Fibroblast of skin of left biceps (primary cell): Measurements from ENCODE around the gene OR6F1.
"Not testable (repeated sequence)": the region's sequence is repeated elsewhere in the genome, so short reads cannot be mapped to it uniquely, and the experiment has no call there.

Source experiments
- DNase-seq, 2 experiments: peaks; one replicate each; pipeline ENCODE4 v3.0.0-alpha.2; 2013; ENCODE audit warnings: low read depth in 2 of 2

Gene OR6F1

DNA sequence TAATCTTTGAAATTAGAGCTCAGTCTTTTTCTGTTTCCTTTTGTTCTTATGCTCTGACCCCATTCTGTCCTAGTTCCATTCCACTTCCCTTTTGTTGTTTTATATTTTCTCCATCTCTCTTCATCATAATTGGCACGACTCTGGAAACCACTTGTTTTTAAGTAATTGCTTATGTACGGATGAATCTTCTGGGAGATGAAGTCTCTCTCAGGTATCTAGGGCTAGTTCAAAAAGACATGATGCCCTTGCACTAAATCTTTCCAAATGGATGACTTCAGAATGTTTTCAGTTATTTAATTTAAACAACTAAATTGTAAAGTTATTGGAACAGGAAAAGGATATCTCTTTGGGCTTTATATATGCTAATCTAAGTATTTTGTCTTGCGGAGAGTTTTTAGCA, at the start of gene OR6F1:
Gene OR6F1 (minus strand): TSS at position 101 of the 400 bp plus-strand sequence. CDS start 3,891 bp downstream, outside the sequence.
- no peak for DNase-seq

DNA sequence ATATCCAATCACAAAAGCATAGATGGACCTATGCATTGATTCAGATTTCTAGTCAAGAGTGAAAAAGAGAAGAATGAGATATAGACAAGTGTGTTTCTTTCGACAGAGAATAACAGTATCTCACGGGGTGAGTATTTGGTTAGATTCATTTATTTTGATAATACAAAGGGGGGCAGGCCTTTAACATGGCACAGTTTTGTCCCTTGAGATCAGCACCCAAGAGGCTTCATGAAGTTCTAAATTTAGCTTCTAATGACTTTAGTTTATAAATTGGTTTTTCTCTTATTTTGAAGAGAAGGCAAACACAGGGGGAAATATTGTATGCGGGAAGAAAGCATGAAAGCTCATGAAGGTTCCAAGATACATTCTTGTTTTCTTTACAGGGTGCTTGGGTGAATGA, 44.0 kb upstream of the OR6F1 start, which contains the start of gene OR1C1:
Gene OR1C1 (minus strand): TSS at position 101 of the 400 bp plus-strand sequence. CDS start 2,150 bp downstream, outside the sequence.
- no peak for DNase-seq

DNA sequence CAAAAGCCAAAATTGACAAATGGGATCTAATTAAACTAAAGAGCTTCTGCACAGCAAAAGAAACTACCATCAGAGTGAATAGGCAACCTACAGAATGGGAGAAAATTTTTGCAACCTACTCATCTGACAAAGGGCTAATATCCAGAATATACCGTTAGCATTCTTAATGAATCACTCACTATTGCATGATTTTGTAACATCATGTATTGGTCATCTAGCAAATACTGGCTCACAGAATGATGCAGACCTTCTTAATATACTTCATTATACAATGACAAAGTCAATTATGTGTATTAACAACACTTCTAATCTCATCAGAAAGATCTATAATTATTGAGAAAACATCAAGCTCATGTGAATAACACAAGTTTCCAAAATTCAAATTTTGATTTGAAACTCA, 37.9 kb upstream of the OR6F1 start:
- not testable (repeated sequence) for DNase-seq

DNA sequence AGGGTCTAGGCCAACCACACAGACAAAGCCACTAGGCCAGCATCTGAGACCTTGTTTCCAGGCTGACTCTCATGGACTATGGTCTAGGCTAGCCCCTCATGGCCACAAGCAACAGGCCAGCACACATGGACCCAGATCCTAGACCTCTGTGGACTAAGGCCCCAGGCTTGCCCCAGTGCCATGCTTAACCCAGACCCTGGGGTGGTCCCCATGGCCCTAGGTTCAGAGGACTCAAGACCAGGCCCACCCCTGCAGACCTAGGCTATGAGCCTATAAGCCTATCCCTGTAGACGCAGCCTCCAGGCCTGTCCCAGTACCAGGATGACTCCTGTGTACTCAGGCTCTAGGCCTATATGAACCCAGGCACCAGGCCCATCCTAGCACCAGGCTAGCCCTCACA, 33.4 kb upstream of the OR6F1 start:
- DNase-seq: no peak

DNA sequence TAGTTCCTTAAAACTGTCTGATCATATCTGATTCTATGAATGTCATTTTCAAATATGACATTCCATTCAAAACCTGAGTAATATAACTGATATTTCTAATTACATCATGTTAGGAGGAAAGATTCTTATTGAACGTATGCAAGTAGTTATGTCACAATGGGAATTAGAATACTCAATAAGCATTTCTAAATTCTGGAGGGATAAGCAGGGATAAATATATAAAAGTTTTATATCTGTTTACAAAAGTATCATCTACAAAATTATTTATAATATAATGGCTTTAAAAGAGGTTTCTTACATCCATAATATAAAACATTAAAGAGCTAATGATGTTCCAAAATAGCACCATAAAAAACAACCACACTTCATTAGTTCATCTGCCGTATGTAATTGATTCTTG, 31.6 kb upstream of the OR6F1 start, which contains the start of gene OR14A2:
Gene OR14A2 (minus strand): TSS at position 101 of the 400 bp plus-strand sequence.
- no peak for DNase-seq

DNA sequence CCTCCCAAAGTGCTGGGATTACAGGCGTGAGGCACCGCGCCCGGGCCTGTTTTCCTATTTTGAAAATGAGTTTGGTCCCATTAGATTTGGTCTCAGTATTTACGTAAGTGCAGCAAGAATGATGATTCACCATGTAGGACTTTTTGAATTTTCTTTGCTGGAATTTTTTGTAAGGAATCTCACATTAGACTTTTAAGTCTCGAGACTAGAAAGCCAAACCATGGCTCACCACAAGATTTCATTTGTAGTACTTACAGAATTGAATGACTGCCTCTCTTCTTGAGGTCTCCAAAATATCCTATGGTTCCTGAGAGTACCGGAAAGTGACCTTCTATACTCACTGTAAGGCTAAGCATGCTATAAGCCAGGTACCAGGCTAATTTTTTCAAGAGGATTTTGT, 31.2 kb upstream of the OR6F1 start:
- DNase-seq: no peak

DNA sequence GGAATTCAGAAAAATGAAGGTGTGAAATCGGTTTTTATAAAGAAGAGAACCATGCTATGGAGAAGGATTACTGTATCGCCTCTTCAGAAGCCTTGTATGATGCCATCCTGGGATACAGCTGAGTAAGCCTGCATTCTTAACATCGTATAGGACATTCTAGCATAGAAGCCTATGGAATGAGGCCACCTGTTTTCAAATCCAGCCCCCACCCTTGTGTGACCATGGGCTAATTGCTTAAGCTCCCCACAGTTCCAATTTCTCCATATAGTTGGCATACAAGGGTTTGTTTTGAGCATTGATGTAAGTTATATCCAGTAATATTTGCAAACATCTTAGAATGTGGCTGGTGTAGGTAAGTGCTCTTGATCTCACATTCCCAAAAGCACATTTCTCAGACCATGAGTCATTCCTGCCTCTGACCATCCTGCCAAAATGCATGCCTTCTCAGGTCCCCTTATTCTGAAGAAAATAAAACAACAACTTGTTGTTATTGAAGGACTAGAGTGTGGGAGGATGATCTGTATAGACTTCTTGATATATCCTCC, 30.0 kb upstream of the OR6F1 start:
- no peak for DNase-seq

DNA sequence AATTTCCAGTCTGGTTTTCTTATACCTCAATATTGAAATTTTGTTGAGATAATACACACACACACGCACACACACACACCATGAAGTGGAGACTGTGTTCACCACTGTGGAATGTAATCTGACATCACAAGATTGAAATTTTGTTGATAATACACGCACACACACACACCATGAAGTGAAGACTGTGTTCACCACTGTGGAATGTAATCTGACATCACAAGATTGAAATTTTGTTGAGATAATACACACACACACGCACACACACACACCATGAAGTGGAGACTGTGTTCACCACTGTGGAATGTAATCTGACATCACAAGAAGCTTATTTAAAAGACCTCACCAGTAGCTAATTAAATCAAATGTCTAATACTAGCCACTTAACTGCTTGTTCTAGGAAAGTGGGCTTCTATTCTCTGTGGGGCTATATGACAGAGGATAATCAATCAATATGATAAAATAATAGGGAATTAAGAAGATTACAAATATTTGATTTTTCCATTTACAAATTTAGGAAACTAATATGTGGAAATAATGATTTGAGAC, 25.8 kb upstream of the OR6F1 start:
- not testable (repeated sequence) for DNase-seq

DNA sequence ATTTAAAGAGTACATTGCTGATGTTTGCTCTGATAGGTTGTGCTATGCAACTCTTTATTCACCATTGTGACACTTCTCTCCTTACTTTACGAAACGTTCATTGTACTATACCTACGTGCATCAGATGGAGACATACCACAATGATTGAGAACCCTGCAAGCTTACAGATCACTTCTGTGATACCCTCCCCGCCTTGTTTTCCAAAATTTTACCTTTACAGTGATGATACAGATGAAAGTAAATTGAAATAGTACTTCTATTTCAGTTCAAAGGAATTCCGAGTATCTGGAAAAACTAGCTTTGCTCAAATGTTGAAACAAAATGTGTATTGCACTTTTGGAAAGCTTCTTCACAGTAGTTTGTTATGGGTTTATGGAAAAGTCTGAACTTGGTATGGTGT, 25.3 kb upstream of the OR6F1 start:
- no peak for DNase-seq

DNA sequence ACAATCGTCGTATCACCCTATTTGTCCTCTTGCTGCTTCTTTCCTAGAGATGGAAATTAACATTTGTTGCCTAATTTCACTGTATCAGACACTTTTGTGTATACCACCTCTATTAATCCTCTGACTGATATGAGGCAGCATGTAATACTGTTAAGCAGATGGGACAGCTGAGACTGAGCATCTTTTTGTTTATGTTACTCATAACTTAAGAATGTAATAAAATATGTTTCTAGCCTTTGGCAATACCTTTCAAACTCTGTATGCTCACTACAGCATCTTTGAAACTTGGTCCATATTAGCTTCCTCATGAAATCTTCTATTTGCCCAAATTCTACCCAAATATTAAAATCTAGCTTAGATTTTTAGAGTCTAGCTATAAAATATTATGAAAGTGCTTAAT, 24.3 kb upstream of the OR6F1 start:
- DNase-seq: no peak

DNA sequence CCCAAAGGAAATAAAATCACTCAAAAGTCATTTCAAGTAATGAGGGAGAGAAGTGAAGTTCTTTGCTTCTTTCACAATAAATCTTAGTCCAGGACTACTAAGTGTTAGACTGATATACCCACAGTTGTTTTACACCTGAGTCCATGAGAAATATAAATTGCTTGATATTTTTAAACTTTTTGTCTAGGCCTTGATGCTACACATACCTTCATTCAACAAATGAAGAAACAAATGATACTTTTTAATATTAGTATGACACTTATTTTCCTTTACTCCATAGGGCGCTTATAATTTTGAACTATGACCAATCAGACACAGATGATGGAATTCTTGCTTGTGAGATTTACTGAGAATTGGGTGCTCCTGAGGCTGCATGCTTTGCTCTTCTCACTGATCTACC, 21.9 kb upstream of the OR6F1 start, which contains the start of gene OR14K1:
Gene OR14K1 (plus strand): TSS at position 301 of the 400 bp plus-strand sequence. CDS start 0 bp downstream, at position 301.
- DNase-seq: no peak

DNA sequence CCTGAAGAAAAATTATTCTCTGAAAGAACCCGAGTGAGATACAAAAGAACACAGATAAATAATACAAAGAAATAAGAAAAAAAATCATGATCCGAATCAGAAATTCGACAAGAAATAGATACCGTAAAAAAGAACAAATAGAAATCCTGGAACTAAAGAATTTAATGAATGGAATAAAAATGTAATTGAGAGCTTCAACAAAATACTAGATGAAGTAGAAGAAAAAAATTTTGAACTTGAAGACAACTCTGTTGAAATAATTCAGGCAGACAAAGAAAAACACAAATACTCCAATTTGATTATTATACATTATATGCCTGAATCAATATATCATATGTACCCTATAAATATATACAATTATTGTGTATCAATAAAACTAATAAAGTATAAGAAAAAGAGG, 4.8 kb upstream of the OR6F1 start:
- no peak for DNase-seq

DNA sequence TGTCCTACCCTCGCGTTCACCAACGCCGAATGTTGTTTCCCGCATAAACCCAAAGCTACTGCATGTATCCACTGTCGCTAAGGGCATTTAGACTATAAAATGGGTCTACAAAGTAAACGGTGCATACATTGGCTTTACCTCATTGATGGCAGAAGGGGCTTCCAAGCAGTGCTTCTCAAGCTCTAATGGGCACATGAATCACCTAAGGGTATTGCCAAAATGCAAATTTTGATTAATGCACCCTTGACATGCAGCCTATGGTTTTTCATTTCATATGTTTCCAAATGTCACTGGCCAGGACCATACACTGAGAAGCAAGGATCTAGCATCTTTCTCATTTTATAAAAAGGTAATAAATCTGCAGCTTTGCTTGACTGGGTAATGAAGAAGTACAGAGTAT, 2.7 kb downstream of the OR6F1 start:
- DNase-seq: no peak

DNA sequence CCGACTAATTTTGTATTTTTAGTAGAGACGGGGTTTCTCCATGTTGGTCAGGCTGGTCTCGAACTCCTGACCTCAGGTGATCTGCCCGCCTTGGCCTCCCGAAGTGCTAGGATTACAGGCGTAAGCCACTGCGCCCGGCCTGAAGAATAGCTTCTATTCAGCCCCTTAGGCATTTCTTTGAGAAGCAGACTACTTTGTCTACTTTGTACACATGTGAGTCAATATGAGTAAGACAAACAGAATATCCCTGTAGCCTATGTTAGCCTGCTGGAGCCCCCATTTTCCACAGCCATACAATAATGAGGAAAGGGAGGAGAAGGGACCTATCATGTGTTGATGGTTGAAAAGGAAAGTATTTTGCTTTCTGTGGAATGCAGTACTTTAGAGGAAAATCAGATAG, 5.8 kb downstream of the OR6F1 start:
- not testable (repeated sequence) for DNase-seq

DNA sequence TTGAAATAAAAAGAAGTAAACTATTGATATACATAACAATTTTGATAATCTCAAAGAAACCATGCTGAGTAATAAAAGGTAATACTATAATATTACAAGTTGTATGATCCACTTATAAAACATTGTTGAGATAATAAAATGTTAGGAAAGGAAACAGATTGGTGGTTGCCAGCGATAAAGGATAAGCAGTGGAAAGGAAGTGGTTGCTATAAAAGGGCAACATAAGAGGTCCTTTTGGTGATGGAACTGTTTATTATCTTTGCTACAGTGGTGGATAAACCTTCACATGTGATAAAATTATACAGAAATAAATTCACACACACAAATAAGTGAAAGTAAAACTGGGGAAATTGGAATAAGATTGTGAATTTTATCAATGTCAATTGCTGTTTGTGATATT, 15.1 kb downstream of the OR6F1 start:
- no peak for DNase-seq

DNA sequence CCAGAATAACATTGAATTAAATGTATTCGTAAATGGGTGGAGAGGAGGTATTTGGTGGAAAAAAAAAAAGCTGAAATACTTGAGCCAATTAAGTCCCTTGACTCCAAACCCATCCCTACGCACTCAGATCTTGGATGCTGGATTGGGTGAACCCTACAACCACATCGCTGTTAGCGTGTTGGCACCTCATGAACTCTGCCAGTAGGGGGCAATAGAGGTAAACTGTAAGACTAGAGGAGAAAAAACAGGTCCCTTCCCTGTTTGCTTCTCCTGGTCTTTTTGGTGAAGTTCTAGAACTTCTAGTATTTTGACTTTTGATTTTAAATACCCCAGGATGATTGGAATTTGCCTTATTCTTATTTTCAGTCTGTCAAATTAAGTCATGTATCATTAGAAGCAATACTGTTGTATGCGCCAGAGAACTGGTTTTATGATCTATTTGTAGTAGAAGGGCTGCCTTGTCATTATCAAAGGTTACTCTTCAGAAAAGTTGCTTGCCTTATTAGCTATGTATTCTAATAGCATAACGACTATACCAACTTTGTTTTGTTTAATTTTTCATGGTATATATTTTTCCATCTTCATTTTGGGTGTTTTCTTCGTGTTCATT, 35.1 kb downstream of the OR6F1 start:
- no peak for DNase-seq

DNA sequence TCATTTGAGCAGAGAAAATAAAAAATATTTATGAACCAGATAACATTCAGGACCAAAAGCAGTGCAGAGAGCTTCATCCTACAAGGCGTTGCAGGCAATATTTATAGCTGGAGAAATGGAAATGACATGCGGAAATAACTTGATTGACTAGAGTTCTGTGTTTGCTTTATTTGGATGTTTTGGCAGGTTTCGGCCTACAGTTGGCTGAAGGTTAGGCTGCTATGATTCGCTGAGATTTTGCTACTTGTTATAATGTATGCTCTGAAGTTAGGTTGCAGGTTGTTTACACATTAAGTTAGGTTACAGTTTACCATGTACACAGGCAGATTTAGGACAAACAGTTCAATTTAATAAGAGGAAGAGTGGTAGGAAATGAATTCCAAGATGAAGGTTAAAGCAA, 36.3 kb downstream of the OR6F1 start:
- DNase-seq: no peak

DNA sequence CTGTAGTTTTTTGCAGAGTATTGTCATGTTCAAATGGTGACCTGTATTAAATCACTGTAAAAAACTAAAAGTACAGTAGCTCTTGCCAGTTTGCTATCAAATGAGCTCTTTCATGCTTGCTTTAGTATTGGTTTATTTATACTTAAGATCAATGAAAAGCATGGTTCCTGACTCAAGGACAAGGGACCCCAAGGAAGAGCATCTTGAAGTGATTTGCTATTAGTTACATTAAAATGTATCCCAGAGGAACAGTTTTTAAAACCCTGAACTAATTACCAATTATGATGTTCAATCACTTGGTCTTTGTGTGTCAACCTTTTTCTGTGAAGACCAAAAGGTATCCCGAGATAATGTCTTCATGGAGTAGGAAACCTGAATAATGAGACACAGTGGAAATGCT, 36.8 kb downstream of the OR6F1 start, which contains the start of gene OR13G1:
Gene OR13G1 (minus strand): TSS at position 101 of the 400 bp plus-strand sequence. CDS start 6,698 bp downstream, outside the sequence.
- no peak for DNase-seq

DNA sequence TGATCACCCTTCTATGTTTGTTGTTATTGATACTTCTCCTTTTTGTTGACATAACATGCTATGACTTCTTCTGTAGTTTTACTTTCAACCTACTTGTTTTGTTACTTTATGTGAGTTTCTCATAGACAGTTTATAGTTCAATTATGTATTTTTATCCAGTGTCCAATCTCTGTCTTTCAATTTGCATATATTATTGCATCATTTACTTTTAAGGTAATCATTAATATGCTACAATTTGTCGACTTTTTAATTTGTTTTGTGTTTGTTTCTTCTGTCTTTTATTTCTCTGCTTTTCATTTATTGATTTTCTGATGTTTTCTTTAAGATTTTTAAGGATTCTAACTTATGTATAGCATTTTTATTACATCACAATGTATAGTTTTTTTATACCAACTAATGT, 47.2 kb downstream of the OR6F1 start:
- no peak for DNase-seq
